Measurements from ENCODE around the gene HHIPL1.

The HHIPL1 gene

DNA sequence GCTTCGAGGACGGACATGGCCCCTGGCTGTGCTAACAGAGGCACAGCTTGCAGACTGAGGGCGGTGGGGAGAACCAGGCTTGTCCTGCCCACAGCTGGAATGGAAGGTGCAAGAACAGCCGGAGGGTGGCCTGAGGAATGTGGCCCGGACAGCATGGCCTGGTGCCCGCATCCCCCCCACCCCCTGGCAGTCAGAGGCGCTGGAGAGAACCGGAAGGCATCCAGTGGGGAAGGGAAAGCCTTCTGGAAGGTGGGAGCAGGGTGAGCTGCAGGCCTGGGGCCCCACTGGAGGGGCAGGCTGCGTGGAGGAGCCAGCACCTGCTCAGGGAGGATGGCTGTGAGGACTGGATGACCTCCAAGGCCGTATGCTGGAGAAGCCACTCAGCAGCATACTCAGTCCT lies 31.0 kb downstream of the HHIPL1 start:
- H3K4me3 ChIP-seq (ENCODE audit: low read depth, low read length), result no peak overlapping the region
- TF ChIP-seq, protein P1, sequence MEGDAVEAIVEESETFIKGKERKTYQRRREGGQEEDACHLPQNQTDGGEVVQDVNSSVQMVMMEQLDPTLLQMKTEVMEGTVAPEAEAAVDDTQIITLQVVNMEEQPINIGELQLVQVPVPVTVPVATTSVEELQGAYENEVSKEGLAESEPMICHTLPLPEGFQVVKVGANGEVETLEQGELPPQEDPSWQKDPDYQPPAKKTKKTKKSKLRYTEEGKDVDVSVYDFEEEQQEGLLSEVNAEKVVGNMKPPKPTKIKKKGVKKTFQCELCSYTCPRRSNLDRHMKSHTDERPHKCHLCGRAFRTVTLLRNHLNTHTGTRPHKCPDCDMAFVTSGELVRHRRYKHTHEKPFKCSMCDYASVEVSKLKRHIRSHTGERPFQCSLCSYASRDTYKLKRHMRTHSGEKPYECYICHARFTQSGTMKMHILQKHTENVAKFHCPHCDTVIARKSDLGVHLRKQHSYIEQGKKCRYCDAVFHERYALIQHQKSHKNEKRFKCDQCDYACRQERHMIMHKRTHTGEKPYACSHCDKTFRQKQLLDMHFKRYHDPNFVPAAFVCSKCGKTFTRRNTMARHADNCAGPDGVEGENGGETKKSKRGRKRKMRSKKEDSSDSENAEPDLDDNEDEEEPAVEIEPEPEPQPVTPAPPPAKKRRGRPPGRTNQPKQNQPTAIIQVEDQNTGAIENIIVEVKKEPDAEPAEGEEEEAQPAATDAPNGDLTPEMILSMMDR (IDR thresholded peaks at IDR 0.05; ENCODE audit: borderline replicate concordance, insufficient read depth, low read depth, low read length), result no peak

DNA sequence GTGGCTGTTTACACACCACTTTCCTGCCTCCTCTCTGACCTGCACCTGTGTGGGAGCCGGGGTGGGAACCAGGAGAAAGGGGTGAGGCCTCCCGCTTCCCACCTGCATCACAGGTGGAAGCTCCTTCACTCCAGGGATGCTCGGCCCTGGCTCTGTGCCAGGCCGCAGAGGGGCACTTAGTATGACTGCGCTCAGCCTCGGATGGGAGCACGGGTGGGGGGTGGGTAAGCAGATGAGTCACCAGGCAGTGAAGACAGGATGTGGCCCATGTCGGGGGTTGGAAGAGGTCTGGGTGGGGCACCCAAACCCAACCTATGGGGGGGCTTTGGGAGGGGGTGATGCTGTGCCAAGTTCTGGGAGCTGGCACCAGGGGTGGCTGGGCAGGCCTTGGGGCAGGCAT lies 31.7 kb downstream of the HHIPL1 start:
- TF ChIP-seq, protein P1 (IDR thresholded peaks at IDR 0.05; ENCODE audit: borderline replicate concordance, insufficient read depth, low read depth, low read length), result no peak
- H3K4me3 ChIP-seq (ENCODE audit: low read depth, low read length), result no peak overlapping the region

DNA sequence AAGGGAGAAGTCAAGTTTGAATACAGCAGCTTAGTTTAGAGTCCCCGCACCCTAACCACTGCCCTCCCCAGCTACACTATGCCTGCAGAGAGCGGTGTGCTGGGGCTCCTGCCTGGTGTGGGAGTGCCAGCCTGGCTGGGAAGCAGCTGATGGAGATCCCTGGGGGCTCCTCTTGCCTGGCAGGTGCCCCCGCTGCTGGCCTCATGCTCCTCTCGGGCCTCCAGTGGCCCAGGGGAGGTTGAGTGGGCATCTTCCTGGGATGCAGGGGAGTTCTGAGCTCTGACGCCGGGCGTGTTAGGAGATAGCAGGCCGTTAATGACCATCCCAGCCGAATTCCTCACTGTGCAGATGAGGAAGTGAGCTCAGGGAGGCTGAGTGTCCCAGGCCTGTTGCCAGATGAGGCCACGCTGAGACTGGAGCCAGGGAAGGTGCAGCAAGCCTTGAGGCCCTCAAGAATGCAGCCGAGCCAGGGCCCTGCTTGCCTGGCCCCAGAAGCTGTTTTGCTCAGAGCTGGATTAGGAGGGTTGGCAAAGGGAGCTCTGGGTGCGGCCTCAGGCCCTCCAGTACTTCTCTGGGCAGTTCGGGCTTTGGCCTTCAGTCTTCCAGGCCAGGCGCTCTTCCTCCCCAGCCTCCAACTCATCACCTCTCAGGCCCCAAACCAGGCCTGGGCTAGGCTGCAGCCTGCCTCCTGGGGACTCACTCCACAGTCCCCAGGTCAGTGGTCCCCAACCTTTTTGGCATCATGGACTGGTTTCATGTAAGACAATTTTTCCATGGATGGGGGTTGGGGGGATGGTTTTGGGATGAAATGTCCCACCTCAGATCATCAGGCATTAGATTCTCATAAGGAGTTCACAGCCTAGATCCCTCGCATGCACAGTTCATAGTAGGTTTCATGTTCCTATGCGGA lies 32.6 kb downstream of the HHIPL1 start:
- TF ChIP-seq, protein P1 (IDR thresholded peaks at IDR 0.05; ENCODE audit: borderline replicate concordance, insufficient read depth, low read depth, low read length), result no peak
- H3K4me3 ChIP-seq (ENCODE audit: low read depth, low read length), result no peak overlapping the region

DNA sequence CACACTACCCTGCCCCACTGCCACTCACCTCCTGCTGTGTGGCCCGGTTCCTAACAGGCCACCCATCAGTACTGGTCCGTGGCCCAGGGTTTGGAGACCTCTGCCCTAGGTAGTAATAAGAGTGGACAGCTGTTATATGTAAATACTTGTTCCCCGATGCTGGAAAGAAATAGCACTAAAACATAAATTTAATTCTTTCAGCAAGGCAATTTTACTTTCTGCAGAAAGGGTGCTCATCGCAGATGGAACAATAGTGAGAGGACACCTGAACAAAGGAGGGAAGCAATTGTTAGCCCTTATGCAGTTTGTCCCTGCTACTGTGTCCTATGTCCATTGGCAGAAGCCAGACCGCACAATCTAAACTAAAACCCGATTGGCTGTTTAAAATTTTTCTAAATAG lies 33.3 kb downstream of the HHIPL1 start:
- TF ChIP-seq, protein P1 (IDR thresholded peaks at IDR 0.05; ENCODE audit: borderline replicate concordance, insufficient read depth, low read depth, low read length), result no peak
- no peak overlapping the region for H3K4me3 ChIP-seq (ENCODE audit: low read depth, low read length)

DNA sequence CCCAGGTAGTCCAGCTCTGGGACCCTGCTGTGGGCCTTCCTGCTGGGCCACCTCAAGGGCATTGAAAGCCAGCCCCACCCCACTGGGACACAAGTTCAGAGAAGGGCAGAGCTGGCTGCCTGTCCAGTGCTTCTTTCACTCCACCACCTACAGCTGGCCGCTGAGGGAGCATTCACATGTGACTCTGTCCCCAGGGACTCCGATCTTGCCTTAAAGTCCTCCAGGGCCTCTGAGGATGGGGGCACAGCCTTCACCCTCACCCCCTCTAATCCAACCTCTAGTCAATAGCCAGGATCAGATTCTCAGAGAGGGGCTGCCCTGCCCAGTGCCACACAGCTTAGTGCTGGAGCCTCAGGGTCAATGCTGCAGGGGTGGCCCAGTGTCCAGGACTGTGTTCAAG lies 34.2 kb downstream of the HHIPL1 start:
- H3K4me3 ChIP-seq (ENCODE audit: low read depth, low read length), result no peak overlapping the region
- TF ChIP-seq, protein P1 (IDR thresholded peaks at IDR 0.05; ENCODE audit: borderline replicate concordance, insufficient read depth, low read depth, low read length), result no peak

DNA sequence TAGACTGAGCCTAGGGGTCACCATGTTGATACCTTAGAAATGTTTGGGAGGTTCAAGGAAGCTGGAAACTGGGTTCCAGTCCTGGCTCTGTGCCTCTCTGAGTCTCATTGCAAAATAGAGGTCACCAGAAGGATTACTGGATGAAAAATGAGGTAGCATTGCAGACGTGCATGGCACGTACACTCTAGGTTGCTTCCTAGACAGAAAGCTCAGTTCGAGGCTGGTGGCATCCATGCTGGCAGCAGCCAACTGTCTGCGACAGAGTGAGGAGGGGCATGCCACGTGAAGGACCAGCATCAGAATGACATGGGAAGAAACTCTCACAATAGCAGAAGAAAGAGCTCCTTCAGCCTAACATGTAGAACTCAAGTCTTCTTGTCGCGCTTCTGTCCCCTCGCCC lies 34.6 kb downstream of the HHIPL1 start:
- no peak overlapping the region for H3K4me3 ChIP-seq (ENCODE audit: low read depth, low read length)
- TF ChIP-seq, protein P1 (IDR thresholded peaks at IDR 0.05; ENCODE audit: borderline replicate concordance, insufficient read depth, low read depth, low read length), result no peak

DNA sequence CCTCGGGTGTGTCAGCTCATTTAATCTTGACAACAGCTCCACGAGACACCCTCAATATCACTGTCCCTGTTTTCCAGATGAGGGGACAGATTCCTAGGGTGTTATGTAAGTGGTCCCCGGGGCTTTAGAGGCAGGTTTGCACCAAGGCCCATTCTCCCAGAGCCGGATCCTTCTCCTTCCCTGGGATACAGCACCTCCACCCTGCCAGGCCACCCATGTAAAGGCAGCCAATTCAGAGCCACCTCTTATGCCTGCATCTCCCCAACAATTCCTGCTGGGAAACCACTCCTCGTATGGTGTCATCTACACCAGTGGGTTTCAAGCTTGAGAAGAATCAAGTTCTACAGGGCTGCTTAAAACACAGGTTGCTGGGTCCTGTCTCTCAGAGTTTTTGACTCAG lies 35.1 kb downstream of the HHIPL1 start:
- TF ChIP-seq, protein P1 (IDR thresholded peaks at IDR 0.05; ENCODE audit: borderline replicate concordance, insufficient read depth, low read depth, low read length), result no peak
- no peak overlapping the region for H3K4me3 ChIP-seq (ENCODE audit: low read depth, low read length)

Data from GM12875 (cell line).